GM12874 (cell line): ENCODE results near the gene TOB1.

Source experiments
- TF ChIP-seq, protein P1 (sequence below): IDR thresholded peaks from 2 replicates; pipeline ENCODE4 v1.5.1; 2011; ENCODE audit warnings: low read depth, mild to moderate bottlenecking, control low read depth, low read length, moderate library complexity; ENCODE audit not compliant: insufficient read depth

TOB1 gene

DNA sequence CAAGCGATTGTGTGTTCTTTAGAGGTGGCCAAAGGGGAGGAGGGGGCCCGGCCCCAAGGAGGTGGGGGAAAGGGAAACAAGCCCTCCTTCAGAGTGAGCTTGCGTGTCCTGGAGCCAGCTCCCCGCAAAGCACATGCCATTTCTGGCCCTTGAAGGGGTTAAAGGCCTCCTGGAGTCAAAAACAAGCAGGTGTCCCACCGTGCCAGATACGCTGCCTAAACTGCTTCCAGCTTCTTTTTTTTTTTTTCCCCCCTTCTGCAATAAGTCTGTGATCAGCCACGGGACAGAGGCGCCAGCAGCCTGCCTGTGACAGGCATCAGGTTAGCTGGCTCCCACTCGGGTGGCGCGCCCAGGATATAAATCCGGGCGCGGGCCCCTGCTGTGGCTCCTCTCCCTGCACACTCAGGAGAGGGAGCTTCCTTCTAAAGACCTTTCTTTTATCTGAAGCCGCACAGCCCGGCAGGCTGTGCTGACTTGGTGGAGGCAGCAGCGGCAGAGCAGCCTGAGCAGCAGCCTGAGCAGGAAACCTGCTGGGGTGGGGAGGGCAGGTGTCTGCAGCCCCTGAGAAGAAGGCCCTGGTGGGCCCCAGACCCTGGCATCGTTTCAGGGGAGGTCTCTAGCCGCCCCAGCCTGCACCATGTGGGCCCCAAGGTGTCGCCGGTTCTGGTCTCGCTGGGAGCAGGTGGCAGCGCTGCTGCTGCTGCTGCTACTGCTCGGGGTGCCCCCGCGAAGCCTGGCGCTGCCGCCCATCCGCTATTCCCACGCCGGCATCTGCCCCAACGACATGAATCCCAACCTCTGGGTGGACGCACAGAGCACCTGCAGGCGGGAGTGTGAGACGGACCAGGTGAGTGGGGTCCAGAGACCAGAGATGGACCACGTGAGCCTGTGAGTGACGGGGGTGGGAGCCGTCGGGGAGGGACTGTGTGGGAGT, 30.6 kb downstream of the TOB1 start, which contains the start of gene WFIKKN2:
Gene WFIKKN2, plus strand, starts transcription at position 286 of the 934 bp plus-strand sequence. Its CDS starts 352 bp downstream, at position 638.
- TF ChIP-seq, protein P1, sequence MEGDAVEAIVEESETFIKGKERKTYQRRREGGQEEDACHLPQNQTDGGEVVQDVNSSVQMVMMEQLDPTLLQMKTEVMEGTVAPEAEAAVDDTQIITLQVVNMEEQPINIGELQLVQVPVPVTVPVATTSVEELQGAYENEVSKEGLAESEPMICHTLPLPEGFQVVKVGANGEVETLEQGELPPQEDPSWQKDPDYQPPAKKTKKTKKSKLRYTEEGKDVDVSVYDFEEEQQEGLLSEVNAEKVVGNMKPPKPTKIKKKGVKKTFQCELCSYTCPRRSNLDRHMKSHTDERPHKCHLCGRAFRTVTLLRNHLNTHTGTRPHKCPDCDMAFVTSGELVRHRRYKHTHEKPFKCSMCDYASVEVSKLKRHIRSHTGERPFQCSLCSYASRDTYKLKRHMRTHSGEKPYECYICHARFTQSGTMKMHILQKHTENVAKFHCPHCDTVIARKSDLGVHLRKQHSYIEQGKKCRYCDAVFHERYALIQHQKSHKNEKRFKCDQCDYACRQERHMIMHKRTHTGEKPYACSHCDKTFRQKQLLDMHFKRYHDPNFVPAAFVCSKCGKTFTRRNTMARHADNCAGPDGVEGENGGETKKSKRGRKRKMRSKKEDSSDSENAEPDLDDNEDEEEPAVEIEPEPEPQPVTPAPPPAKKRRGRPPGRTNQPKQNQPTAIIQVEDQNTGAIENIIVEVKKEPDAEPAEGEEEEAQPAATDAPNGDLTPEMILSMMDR: no peak

DNA sequence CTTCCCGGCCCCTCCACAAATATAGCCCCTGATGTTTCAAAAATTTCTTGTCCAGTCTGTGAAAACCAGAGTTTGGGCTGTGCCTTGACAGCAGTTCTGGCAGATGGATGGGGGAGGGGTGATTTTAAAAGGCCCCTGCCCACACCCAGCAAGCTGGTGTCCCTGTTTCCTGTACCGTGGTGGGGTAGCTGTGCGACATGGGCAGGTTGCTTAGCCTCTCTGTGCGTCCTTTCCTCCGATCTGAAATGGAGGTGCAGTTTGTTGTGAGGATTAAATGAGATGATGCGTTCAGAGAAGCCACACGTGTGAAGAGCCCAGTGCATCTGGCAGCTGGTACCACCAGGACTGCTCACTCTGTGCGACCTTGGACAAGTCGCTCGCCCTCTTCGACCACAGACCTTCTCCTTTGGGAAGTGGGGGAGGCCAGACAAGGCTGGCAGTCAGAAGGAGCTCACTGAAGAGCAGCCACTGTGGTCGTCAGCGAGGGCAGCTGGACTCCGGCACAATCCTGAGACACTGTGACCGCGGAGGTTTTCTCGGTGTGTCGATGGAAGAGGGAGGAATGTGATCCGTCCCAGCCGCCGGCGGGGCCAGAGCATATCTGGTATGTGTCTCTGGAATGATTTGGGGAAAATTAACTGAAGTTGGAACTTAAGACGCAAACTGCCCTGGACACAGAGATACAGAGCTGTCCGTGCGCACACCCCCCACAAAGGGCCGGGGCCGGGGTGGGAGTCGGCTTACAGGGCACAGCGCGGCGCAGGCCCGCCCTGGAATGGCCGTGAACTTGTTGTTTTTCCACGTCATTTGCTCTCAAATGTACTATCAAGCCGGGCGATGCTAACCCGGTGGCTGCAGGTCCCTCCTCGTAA, 31.5 kb downstream of the TOB1 start:
- TF ChIP-seq, protein P1: no peak

DNA sequence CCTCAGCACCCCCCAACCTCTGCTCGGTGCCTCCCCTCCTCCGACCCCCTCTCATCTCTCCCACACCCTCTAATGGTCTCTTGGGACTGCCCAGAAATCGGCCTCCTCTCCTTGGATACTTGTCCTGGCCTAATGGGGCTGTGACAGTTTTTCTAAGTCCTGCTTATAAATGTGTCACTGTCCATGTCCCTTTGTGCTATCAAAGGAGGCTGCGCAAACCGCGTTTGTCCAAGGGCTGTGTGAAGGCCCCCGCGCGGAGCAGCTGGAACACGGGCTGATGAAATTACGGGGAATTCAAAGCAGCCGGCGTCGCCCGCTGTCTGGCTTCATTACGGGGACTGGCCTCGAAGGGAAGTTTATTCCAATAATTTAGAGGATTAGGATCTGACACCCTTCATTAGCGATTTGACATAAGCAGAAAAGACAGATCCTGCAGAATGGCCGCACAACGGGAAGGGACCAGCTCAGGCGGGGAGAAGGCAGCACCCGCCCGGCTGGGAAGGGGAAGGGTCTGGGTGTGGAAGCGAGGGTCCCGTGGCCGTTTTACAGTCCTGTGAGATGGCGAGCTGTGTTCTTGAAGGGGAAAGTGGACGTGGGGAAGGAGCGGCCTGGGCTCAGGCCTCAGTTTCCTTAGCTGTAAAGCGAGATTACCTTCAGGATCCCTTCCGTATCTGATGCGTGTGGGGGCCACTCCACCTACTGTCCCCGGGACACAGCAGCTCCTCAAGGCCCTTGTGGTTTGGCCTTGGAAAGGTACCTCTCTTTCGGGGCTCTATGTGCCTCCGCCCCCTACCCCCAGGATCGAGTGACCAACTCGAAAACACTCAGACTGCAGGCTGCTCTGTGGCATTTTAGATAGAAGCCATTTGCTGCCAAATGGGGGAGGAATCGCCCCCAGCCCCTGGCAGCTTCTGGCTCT, 32.4 kb downstream of the TOB1 start:
- TF ChIP-seq, protein P1: no peak

DNA sequence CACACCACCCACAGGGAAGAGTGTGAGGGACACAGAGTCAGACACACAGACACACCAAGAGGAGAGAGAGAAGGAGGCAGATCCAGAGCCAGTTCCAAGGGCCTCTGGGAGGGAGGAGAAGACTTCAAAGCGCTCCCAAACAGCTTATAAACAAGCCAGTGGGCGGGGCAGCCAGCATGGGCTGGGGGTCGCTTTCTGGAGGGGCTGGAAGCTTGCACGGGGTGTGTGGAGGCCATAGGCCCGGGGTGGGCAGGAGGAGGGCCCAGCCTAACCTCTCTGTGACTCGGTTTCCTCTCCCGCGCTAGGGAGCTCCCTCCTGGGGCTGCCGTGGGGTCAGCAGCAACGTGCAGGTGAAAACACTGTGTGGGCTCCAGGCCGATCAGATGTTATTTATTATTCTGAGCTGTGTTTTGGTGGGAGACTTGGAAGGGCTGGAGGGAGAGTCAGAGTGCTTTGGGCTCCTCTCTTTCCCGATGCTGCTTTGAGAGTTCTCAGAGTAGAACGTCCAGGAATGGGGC, 33.2 kb downstream of the TOB1 start:
- TF ChIP-seq, protein P1: no peak

DNA sequence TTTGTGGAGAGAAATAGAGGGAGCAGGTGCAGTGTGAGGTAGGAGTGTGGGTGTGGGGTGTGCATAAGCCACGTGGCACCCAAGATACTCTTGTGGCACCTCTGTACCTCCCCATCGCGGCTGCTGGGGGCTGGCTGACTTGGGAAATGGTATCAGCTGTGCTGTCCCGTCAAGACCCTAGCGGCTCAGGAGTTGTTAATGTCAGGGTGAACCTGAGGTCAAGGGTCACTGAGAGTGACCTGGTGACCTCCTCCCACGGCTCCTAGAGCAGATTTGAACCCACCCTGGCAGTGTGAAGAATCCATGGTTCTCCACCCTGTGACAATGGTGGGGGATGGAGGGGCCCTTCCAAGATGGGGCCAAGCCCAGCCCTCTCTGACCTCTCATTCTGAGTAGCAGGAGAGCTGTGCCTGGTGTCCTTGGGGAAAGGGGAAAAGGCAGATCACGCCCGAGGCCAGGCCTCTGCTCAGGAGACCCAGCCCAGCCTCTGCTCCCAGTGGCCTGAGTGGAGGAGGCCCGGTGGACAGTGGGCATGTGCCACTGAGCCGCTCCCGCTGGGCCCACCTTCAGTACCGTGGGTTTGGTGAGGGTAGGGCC, 33.8 kb downstream of the TOB1 start:
- TF ChIP-seq, protein P1: no peak

DNA sequence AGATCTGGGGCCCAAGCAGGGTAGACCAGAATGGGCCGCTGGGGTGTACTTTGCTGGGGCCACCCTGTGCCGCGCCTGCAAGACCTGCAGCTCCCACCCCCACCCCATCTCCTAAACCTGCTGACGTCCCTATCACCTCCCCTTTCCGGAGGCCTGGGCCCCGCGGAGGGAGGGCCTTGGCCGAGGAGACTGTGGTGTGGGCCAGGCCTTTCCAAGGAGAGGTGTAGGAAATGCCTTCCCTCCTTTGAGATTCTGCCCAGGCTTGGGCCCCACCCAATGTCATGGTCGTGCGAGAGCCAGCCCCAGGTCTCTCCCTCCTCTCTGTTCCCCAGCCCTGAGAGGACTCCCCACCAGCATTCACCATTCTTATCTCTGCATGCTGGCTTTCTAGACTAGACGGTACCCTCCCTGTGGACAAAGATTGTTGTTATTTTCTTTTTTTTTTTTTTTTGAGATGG, 34.7 kb downstream of the TOB1 start:
- TF ChIP-seq, protein P1: no peak
